Stimulated activated CD4-positive, alpha-beta T cell treated with anti-CD3 and anti-CD28 coated beads, Interleukin-1b, Interleukin-23, amount 100 ng/mL, for 1 hour (primary cell): ENCODE measurements around the gene POLE.

ENCODE experiments used
- DNase-seq, 2 donors: peaks; one replicate each; pipeline ENCODE4 v3.0.0-alpha.2; 2020; ENCODE audit warnings: low read depth in 2 of 2

The POLE gene

GRCh38 chr12:132631666-132632065 lies 55.5 kb downstream of the POLE start:
- DNase-seq, result no peak

- no peak for DNase-seq
These were observed 56.5 kb downstream of the POLE start for GRCh38 chr12:132630672-132631071.

GRCh38 chr12:132629330-132629729 lies 57.8 kb downstream of the POLE start:
- no peak for DNase-seq

GRCh38 chr12:132625731-132626430 lies 61.3 kb downstream of the POLE start:
- no peak for DNase-seq

GRCh38 chr12:132624910-132625630 lies 62.1 kb downstream of the POLE start:
- no peak for DNase-seq

- no peak for DNase-seq
These were observed 62.8 kb downstream of the POLE start for GRCh38 chr12:132624186-132624855.

- no peak for DNase-seq
These were observed 63.9 kb downstream of the POLE start for GRCh38 chr12:132623072-132623869.

- DNase-seq, result no peak
These were observed 64.6 kb downstream of the POLE start for GRCh38 chr12:132622437-132623071.

- no peak for DNase-seq
These were observed 65.3 kb downstream of the POLE start for GRCh38 chr12:132621657-132622435.

- DNase-seq, result no peak
These were observed 66.1 kb downstream of the POLE start for GRCh38 chr12:132620899-132621656.

- DNase-seq, result no peak
These were observed 66.8 kb downstream of the POLE start for GRCh38 chr12:132620113-132620898.

- DNase-seq, result no peak
These were observed 67.6 kb downstream of the POLE start for GRCh38 chr12:132619386-132620112.

- DNase-seq, result no peak
These were observed 68.1 kb downstream of the POLE start for GRCh38 chr12:132619071-132619385.

- DNase-seq, result no peak
These were observed 68.5 kb downstream of the POLE start, which contains the start of gene P2RX2 for GRCh38 chr12:132618683-132619043. Gene P2RX2 (plus strand): TSS chr12:132618776. CDS start chr12:132618817, 41 bp downstream.

GRCh38 chr12:132617822-132618682 lies 69.1 kb downstream of the POLE start:
- DNase-seq, result no peak

- no peak for DNase-seq
These were observed 69.9 kb downstream of the POLE start for GRCh38 chr12:132617135-132617701.

GRCh38 chr12:132615579-132616038 lies 71.5 kb downstream of the POLE start:
- DNase-seq, result no peak
